HEK293 (cell line): Measurements from ENCODE around the gene MRPL19.

Experiments used
- KLF8 ChIP-seq: fragments of 450-650 bp; formaldehyde crosslinking; IDR thresholded peaks from 2 replicates; pipeline ENCODE4 v1.5.1; 2016; ENCODE audit warnings: missing biosample characterization, missing genetic modification characterization
- MYNN ChIP-seq: fragments of 450-650 bp; formaldehyde crosslinking; IDR thresholded peaks from 2 replicates; pipeline ENCODE4 v1.5.1; 2016; ENCODE audit warnings: missing biosample characterization, missing genetic modification characterization, borderline replicate concordance
- SCRT1 ChIP-seq: fragments of 450-650 bp; formaldehyde crosslinking; IDR thresholded peaks from 2 replicates; pipeline ENCODE4 v1.5.1; 2016; ENCODE audit warnings: missing biosample characterization, missing genetic modification characterization, borderline replicate concordance
- SCRT2 ChIP-seq: fragments of 450-650 bp; formaldehyde crosslinking; IDR thresholded peaks from 2 replicates; pipeline ENCODE4 v1.5.1; 2016; ENCODE audit warnings: missing biosample characterization, missing genetic modification characterization
- SP7 ChIP-seq: fragments of 450-650 bp; formaldehyde crosslinking; IDR thresholded peaks from 2 replicates; pipeline ENCODE4 v1.5.1; 2016; ENCODE audit warnings: missing biosample characterization, missing genetic modification characterization
- ZBTB21 ChIP-seq: fragments of 450-650 bp; formaldehyde crosslinking; IDR thresholded peaks from 2 replicates; pipeline ENCODE4 v1.5.1; 2017; ENCODE audit warnings: missing biosample characterization, missing genetic modification characterization
- ZNF114 ChIP-seq: fragments of 450-650 bp; formaldehyde crosslinking; IDR thresholded peaks from 2 replicates; pipeline ENCODE4 v1.5.0; 2017; ENCODE audit warnings: missing biosample characterization, missing genetic modification characterization
- ZNF157 ChIP-seq: fragments of 450-650 bp; formaldehyde crosslinking; IDR thresholded peaks from 2 replicates; pipeline ENCODE4 v1.5.1; 2016; ENCODE audit warnings: missing biosample characterization, missing genetic modification characterization
- ZNF174 ChIP-seq: fragments of 450-650 bp; formaldehyde crosslinking; IDR thresholded peaks from 2 replicates; pipeline ENCODE4 v1.5.0; 2017; ENCODE audit warnings: missing biosample characterization, mild to moderate bottlenecking, missing genetic modification characterization
- ZNF202 ChIP-seq: fragments of 450-650 bp; formaldehyde crosslinking; IDR thresholded peaks from 2 replicates; pipeline ENCODE4 v1.5.1; 2016; ENCODE audit warnings: missing biosample characterization, missing genetic modification characterization, borderline replicate concordance
- ZNF37A ChIP-seq: fragments of 450-650 bp; IDR thresholded peaks from 2 replicates; pipeline ENCODE4 v1.5.1; 2018; ENCODE audit warnings: missing biosample characterization, missing genetic modification characterization
- ZNF423 ChIP-seq: fragments of 450-650 bp; formaldehyde crosslinking; IDR thresholded peaks from 2 replicates; pipeline ENCODE4 v1.5.1; 2016; ENCODE audit warnings: missing biosample characterization, missing genetic modification characterization
- ZNF514 ChIP-seq: fragments of 450-650 bp; formaldehyde crosslinking; IDR thresholded peaks from 2 replicates; pipeline ENCODE4 v1.5.1; 2016; ENCODE audit warnings: missing biosample characterization, missing genetic modification characterization
- ZNF623 ChIP-seq: fragments of 450-650 bp; formaldehyde crosslinking; IDR thresholded peaks from 2 replicates; pipeline ENCODE4 v1.5.1; 2016; ENCODE audit warnings: missing biosample characterization, missing genetic modification characterization
- ZNF654 ChIP-seq: fragments of 450-650 bp; formaldehyde crosslinking; IDR thresholded peaks from 2 replicates; pipeline ENCODE4 v1.5.1; 2016; ENCODE audit warnings: low read depth, missing biosample characterization, missing genetic modification characterization
- ZNF664 ChIP-seq: fragments of 450-650 bp; formaldehyde crosslinking; IDR thresholded peaks from 2 replicates; pipeline ENCODE4 v1.5.1; 2016; ENCODE audit warnings: missing biosample characterization, missing genetic modification characterization
- ZNF670 ChIP-seq: fragments of 450-650 bp; formaldehyde crosslinking; IDR thresholded peaks from 2 replicates; pipeline ENCODE4 v1.5.1; 2016; ENCODE audit warnings: missing biosample characterization, missing genetic modification characterization, low read depth
- ZNF701 ChIP-seq: fragments of 450-650 bp; formaldehyde crosslinking; IDR thresholded peaks from 2 replicates; pipeline ENCODE4 v1.5.1; 2016; ENCODE audit warnings: missing biosample characterization, missing genetic modification characterization
- ZXDB ChIP-seq: fragments of 450-650 bp; formaldehyde crosslinking; IDR thresholded peaks from 2 replicates; pipeline ENCODE4 v1.5.1; 2016; ENCODE audit warnings: missing biosample characterization, missing genetic modification characterization
- TF ChIP-seq, protein P1 (sequence below): fragments of 450-650 bp; IDR thresholded peaks from 2 replicates; pipeline ENCODE4 v1.5.1; 2018; ENCODE audit warnings: missing biosample characterization, mild to moderate bottlenecking, missing genetic modification characterization
- TF ChIP-seq, protein P2 (sequence below): fragments of 450-650 bp; formaldehyde crosslinking; IDR thresholded peaks from 2 replicates; pipeline ENCODE4 v1.5.1; 2017; ENCODE audit warnings: missing biosample characterization, missing genetic modification characterization
- TF ChIP-seq, protein P3 (sequence below): fragments of 450-650 bp; formaldehyde crosslinking; conservative IDR thresholded peaks from 2 replicates; pipeline ENCODE4 v1.5.1; 2016; ENCODE audit warnings: low read depth, missing biosample characterization, missing genetic modification characterization
- TF ChIP-seq, protein P4 (sequence below): fragments of 450-650 bp; formaldehyde crosslinking; IDR thresholded peaks from 2 replicates; pipeline ENCODE4 v1.5.1; 2016; ENCODE audit warnings: missing biosample characterization, missing genetic modification characterization
- TF ChIP-seq, protein P5 (sequence below): fragments of 450-650 bp; formaldehyde crosslinking; IDR thresholded peaks from 2 replicates; pipeline ENCODE4 v1.5.1; 2016; ENCODE audit warnings: missing biosample characterization, missing genetic modification characterization
- TF ChIP-seq, protein P6 (sequence below): fragments of 450-650 bp; formaldehyde crosslinking; optimal IDR thresholded peaks from 2 replicates; pipeline ENCODE3; 2016; ENCODE audit warnings: missing biosample characterization, mild to moderate bottlenecking, missing genetic modification characterization
- TF ChIP-seq, protein P7 (sequence below): fragments of 450-650 bp; formaldehyde crosslinking; IDR thresholded peaks from 2 replicates; pipeline ENCODE4 v1.5.1; 2017; ENCODE audit warnings: missing biosample characterization, missing genetic modification characterization

MRPL19 gene

DNA sequence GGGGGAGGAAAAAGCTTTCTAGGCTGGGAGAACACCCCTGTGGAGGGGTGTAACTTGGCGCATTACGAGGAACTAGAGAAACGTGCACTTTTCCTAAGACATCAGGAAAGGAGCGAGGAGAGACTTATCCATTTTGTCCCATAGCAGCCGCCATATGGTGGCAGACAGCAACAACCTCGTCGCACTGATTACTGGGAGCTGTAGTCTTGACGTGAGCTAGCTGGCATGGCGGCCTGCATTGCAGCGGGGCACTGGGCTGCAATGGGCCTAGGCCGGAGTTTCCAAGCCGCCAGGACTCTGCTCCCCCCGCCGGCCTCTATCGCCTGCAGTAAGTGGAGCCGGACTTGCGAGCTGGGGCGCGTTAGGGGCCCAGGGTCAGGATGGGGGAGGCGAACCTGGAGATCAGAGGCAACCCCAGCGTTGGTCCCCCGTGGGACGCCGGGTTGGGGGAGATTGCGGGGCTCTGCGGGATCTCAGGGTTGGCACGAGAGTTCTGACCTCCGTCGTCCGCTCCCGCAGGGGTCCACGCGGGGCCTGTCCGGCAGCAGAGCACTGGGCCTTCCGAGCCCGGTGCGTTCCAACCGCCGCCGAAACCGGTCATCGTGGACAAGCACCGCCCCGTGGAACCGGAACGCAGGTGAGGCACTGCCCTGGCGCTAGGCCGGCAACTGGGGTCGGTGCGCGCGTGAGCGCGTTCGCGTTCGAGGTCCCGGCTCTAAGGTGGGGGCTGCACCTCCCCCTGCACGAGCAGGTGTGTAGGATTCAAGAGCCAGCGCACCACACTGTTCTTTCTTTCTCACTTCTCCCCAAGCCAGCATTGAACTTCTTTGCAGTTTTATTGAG lies at the start of gene MRPL19 (continued):
- TF ChIP-seq, protein P1, sequence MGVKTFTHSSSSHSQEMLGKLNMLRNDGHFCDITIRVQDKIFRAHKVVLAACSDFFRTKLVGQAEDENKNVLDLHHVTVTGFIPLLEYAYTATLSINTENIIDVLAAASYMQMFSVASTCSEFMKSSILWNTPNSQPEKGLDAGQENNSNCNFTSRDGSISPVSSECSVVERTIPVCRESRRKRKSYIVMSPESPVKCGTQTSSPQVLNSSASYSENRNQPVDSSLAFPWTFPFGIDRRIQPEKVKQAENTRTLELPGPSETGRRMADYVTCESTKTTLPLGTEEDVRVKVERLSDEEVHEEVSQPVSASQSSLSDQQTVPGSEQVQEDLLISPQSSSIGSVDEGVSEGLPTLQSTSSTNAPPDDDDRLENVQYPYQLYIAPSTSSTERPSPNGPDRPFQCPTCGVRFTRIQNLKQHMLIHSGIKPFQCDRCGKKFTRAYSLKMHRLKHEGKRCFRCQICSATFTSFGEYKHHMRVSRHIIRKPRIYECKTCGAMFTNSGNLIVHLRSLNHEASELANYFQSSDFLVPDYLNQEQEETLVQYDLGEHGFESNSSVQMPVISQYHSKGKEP (tag by site-specific recombination), result no peak
- no peak for TF ChIP-seq ZNF654 (tag by site-specific recombination)
- no peak for TF ChIP-seq ZNF114
- peak; percentile 21; the same call in 1 of the 2 replicates for TF ChIP-seq KLF8 (tag by site-specific recombination)
- 0 out of 2 replicates have a peak, but pooled peaks have one; percentile 42 for TF ChIP-seq SP7
- TF ChIP-seq MYNN (tag by site-specific recombination), result no peak
- TF ChIP-seq, protein P2, sequence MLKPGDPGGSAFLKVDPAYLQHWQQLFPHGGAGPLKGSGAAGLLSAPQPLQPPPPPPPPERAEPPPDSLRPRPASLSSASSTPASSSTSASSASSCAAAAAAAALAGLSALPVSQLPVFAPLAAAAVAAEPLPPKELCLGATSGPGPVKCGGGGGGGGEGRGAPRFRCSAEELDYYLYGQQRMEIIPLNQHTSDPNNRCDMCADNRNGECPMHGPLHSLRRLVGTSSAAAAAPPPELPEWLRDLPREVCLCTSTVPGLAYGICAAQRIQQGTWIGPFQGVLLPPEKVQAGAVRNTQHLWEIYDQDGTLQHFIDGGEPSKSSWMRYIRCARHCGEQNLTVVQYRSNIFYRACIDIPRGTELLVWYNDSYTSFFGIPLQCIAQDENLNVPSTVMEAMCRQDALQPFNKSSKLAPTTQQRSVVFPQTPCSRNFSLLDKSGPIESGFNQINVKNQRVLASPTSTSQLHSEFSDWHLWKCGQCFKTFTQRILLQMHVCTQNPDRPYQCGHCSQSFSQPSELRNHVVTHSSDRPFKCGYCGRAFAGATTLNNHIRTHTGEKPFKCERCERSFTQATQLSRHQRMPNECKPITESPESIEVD (tag by site-specific recombination), result no peak
- TF ChIP-seq, protein P3, sequence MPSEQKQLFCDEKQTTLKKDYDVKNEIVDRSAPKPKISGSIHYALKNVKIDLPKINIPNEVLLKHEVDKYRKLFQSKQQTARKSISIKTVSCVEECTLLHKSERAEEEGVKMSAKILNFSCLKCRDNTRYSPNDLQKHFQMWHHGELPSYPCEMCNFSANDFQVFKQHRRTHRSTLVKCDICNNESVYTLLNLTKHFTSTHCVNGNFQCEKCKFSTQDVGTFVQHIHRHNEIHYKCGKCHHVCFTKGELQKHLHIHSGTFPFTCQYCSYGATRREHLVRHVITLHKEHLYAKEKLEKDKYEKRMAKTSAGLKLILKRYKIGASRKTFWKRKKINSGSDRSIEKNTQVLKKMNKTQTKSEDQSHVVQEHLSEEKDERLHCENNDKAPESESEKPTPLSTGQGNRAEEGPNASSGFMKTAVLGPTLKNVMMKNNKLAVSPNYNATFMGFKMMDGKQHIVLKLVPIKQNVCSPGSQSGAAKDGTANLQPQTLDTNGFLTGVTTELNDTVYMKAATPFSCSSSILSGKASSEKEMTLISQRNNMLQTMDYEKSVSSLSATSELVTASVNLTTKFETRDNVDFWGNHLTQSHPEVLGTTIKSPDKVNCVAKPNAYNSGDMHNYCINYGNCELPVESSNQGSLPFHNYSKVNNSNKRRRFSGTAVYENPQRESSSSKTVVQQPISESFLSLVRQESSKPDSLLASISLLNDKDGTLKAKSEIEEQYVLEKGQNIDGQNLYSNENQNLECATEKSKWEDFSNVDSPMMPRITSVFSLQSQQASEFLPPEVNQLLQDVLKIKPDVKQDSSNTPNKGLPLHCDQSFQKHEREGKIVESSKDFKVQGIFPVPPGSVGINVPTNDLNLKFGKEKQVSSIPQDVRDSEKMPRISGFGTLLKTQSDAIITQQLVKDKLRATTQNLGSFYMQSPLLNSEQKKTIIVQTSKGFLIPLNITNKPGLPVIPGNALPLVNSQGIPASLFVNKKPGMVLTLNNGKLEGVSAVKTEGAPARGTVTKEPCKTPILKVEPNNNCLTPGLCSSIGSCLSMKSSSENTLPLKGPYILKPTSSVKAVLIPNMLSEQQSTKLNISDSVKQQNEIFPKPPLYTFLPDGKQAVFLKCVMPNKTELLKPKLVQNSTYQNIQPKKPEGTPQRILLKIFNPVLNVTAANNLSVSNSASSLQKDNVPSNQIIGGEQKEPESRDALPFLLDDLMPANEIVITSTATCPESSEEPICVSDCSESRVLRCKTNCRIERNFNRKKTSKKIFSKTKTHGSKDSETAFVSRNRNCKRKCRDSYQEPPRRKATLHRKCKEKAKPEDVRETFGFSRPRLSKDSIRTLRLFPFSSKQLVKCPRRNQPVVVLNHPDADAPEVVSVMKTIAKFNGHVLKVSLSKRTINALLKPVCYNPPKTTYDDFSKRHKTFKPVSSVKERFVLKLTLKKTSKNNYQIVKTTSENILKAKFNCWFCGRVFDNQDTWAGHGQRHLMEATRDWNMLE (tag by site-specific recombination), result peak; percentile 73
- TF ChIP-seq, protein P4, sequence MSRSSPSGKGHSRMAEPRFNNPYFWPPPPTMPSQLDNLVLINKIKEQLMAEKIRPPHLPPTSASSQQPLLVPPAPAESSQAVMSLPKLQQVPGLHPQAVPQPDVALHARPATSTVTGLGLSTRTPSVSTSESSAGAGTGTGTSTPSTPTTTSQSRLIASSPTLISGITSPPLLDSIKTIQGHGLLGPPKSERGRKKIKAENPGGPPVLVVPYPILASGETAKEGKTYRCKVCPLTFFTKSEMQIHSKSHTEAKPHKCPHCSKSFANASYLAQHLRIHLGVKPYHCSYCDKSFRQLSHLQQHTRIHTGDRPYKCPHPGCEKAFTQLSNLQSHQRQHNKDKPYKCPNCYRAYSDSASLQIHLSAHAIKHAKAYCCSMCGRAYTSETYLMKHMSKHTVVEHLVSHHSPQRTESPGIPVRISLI (tag by site-specific recombination), result no peak
- TF ChIP-seq, protein P5, sequence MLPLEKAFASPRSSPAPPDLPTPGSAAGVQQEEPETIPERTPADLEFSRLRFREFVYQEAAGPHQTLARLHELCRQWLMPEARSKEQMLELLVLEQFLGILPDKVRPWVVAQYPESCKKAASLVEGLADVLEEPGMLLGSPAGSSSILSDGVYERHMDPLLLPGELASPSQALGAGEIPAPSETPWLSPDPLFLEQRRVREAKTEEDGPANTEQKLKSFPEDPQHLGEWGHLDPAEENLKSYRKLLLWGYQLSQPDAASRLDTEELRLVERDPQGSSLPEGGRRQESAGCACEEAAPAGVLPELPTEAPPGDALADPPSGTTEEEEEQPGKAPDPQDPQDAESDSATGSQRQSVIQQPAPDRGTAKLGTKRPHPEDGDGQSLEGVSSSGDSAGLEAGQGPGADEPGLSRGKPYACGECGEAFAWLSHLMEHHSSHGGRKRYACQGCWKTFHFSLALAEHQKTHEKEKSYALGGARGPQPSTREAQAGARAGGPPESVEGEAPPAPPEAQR, result no peak
- TF ChIP-seq SCRT2 (tag by site-specific recombination), result peak; percentile 96
- no peak for TF ChIP-seq ZNF701 (tag by site-specific recombination)
- TF ChIP-seq, protein P6, sequence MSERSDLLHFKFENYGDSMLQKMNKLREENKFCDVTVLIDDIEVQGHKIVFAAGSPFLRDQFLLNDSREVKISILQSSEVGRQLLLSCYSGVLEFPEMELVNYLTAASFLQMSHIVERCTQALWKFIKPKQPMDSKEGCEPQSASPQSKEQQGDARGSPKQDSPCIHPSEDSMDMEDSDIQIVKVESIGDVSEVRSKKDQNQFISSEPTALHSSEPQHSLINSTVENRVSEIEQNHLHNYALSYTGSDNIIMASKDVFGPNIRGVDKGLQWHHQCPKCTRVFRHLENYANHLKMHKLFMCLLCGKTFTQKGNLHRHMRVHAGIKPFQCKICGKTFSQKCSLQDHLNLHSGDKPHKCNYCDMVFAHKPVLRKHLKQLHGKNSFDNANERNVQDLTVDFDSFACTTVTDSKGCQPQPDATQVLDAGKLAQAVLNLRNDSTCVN (tag by site-specific recombination), result peak; percentile 88
- no peak for TF ChIP-seq ZNF37A (tag by site-specific recombination)
- no peak for TF ChIP-seq ZNF423 (tag by site-specific recombination)
- TF ChIP-seq ZXDB (tag by site-specific recombination), result peak; percentile 51; the same call in 1 of the 2 replicates
- TF ChIP-seq ZNF514 (tag by site-specific recombination), result no peak
- TF ChIP-seq SCRT1 (tag by site-specific recombination), result peak; percentile 60; the same call in 1 of the 2 replicates
- TF ChIP-seq ZNF670 (tag by site-specific recombination), result no peak
- no peak for TF ChIP-seq ZNF202 (tag by site-specific recombination)
- TF ChIP-seq ZNF623, result no peak
- no peak for TF ChIP-seq ZNF174 (tag by site-specific recombination)
- no peak for TF ChIP-seq ZBTB21
- TF ChIP-seq, protein P7, sequence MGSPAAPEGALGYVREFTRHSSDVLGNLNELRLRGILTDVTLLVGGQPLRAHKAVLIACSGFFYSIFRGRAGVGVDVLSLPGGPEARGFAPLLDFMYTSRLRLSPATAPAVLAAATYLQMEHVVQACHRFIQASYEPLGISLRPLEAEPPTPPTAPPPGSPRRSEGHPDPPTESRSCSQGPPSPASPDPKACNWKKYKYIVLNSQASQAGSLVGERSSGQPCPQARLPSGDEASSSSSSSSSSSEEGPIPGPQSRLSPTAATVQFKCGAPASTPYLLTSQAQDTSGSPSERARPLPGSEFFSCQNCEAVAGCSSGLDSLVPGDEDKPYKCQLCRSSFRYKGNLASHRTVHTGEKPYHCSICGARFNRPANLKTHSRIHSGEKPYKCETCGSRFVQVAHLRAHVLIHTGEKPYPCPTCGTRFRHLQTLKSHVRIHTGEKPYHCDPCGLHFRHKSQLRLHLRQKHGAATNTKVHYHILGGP (tag by site-specific recombination), result no peak
- no peak for TF ChIP-seq ZNF157
- TF ChIP-seq ZNF664 (tag by site-specific recombination), result no peak
